HepG2 (cell line): Measurements from ENCODE around the gene PTK7. TPM values are rescaled to one million over a fixed set of nuclear protein-coding genes. Genes with fewer than 3 reads are reported as not detected.

Experiments
- ATF7 ChIP-seq, 2 experiments: fragments of 450-650 bp in 1 of 2; sonication (generic) in 1 of 2; formaldehyde crosslinking in 1 of 2; IDR thresholded peaks; 2 replicates each; pipeline versions ENCODE4 v1.4.0 to v1.6.1; 2016 to 2020; ENCODE audit warnings: antibody characterized with exemption in 1 of 2, mild to moderate bottlenecking in 1 of 2, missing genetic modification reagents in 1 of 2
- CHD4 ChIP-seq: fragments of 200-600 bp; sonication (generic); IDR thresholded peaks from 2 replicates; pipeline ENCODE4 v1.7.0; 2017; ENCODE audit warnings: mild to moderate bottlenecking, low read length, borderline replicate concordance
- TGIF2 ChIP-seq: IDR thresholded peaks from 2 replicates; pipeline ENCODE4 v1.6.1; 2016; ENCODE audit warnings: control low read depth, missing compliant biosample characterization
- ZNF44 ChIP-seq: sonication (generic); formaldehyde crosslinking; IDR thresholded peaks from 2 replicates; pipeline ENCODE4 v1.5.1; 2020; ENCODE audit warnings: mild to moderate bottlenecking, missing genetic modification reagents
- ZNF777 ChIP-seq: sonication (generic); formaldehyde crosslinking; IDR thresholded peaks from 2 replicates; pipeline ENCODE4 v1.4.0; 2020; ENCODE audit warnings: missing genetic modification reagents
- ZNF878 ChIP-seq: sonication (generic); formaldehyde crosslinking; IDR thresholded peaks from 2 replicates; pipeline ENCODE4 v1.8.1; 2023; ENCODE audit warnings: mild to moderate bottlenecking, missing genetic modification reagents, moderate library complexity
- polyA plus RNA-seq, 8 experiments: library from polyadenylated mRNA; depleted of rRNA in 3 of 8; stranded (reverse) in 7 of 8; unstranded in 1 of 8; fragments of >200 nt; fragmentation: Illumina TruSeq in 4 of 8; extraction: Trizol in 4 of 8; gene quantifications; 2 replicates each; pipeline versions ENCODE4 v1.2.1 to v1.2.3, GENCODE V29; 2011 to 2016; ENCODE audit warnings: low read depth in 4 of 8, missing spikeins in 1 of 8, mixed read lengths in 1 of 8; ENCODE audit not compliant: insufficient read depth in 1 of 8
- total RNA-seq, 5 experiments: library from RNA; depleted of rRNA; stranded (reverse); fragments of >200 nt; fragmentation: Illumina TruSeq; extraction: Trizol; gene quantifications; 2 replicates each; pipeline ENCODE4 v1.2.3, GENCODE V29; 2016; ENCODE audit warnings: low read depth in 1 of 5
- TF ChIP-seq, protein P1 (sequence below): sonication (generic); formaldehyde crosslinking; IDR thresholded peaks from 2 replicates; pipeline ENCODE4 v1.4.0; 2020; ENCODE audit warnings: missing genetic modification reagents

The PTK7 gene
- total and polyA plus RNA-seq, 2 of the 13 experiments (the other 11 are each of a cell fraction or from before 2014, with no cell fraction given), result 98.5 to 99.8 TPM

DNA sequence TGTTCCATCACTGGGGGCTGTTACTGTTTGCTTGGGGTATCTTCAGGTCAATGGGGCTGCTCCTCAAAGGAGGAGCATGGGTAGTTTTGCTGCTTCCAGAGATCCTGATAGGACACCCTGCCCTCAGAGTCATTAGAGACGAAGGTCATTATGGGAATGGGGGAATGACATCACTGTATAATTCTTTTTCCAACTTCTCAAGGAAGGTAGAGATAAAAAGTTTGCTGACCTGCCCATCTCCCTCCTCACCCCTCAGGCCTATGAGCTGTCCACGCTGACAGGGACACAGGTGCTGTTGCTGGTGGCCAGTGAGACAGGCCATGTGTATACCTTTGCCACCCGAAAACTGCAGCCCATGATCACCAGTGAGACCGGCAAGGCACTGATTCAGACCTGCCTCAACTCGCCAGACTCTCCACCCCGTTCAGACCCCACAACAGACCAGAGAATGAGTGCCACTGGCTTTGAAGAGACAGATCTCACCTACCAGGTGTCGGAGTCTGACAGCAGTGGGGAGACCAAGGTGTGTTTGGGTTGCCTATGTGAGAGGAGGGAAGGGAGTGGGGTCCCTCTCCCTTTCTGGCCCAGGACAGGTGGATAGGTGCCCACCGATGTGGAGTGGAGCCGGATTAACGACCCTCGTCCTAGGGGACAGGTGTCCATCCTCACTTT is 97.6 kb downstream of the PTK7 start (continued):
- TF ChIP-seq ZNF44 (CRISPR knock-in tag) (0 out of 2 replicates have a peak, but pooled peaks have one; percentile 51), ATF7 (IDR thresholded peaks at IDR 0.05) (peak; percentile 43; the same call in 1 of the 2 replicates), ATF7 (CRISPR knock-in tag; IDR thresholded peaks at IDR 0.05) (no peak), ZNF878 (CRISPR knock-in tag) (0 out of 2 replicates have a peak, but pooled peaks have one; percentile 14), CHD4 (0 out of 2 replicates have a peak, but pooled peaks have one; percentile 23), TGIF2 (CRISPR knock-in tag) (peak; percentile 4; the same call in 1 of the 2 replicates), ZNF777 (CRISPR knock-in tag) (peak; percentile 46; the same call in 1 of the 2 replicates)
- TF ChIP-seq, protein P1, sequence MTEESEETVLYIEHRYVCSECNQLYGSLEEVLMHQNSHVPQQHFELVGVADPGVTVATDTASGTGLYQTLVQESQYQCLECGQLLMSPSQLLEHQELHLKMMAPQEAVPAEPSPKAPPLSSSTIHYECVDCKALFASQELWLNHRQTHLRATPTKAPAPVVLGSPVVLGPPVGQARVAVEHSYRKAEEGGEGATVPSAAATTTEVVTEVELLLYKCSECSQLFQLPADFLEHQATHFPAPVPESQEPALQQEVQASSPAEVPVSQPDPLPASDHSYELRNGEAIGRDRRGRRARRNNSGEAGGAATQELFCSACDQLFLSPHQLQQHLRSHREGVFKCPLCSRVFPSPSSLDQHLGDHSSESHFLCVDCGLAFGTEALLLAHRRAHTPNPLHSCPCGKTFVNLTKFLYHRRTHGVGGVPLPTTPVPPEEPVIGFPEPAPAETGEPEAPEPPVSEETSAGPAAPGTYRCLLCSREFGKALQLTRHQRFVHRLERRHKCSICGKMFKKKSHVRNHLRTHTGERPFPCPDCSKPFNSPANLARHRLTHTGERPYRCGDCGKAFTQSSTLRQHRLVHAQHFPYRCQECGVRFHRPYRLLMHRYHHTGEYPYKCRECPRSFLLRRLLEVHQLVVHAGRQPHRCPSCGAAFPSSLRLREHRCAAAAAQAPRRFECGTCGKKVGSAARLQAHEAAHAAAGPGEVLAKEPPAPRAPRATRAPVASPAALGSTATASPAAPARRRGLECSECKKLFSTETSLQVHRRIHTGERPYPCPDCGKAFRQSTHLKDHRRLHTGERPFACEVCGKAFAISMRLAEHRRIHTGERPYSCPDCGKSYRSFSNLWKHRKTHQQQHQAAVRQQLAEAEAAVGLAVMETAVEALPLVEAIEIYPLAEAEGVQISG, result peak; percentile 47
- TF ChIP-seq, all 625 proteins: peak for 22
